ENCODE measurements around the gene LAMA2. TPM values are rescaled to one million over a fixed set of nuclear protein-coding genes. Genes with fewer than 3 reads are reported as not detected.

LAMA2 gene
- total and polyA plus RNA-seq, 2 donors (not counting 3 experiments of a cell fraction or from before 2014, with no cell fraction given), result 0.51 to 0.75 TPM

- no peak overlapping the region for H3K4me3 ChIP-seq (replicated peaks in 1 of 3; ENCODE audit: insufficient read depth in 1 of 3, low read depth in 1 of 3, low read length in 3 of 3)
- no peaks in the 10 kb centered on the region for H3K9me3 ChIP-seq (replicated peaks; ENCODE audit: control insufficient read depth, insufficient read depth, low read length)
- peaks cover 3 to 11% of the 10 kb centered on the region in 2 experiments for H3K27me3 ChIP-seq (ENCODE audit: control insufficient read depth in 2 of 2, insufficient read depth in 2 of 2, low read length in 2 of 2)
- H4K20me1 ChIP-seq (replicated peaks; ENCODE audit: control insufficient read depth, extremely low read depth, insufficient read depth, low read length), result no peaks in the 10 kb centered on the region
- H3K9ac ChIP-seq (replicated peaks; ENCODE audit: extremely low read depth, insufficient read depth, low read length), result no peak overlapping the region
- TF ChIP-seq POLR2A (IDR thresholded peaks at IDR 0.05; ENCODE audit: low read depth, low read length) (no peak), JUN (IDR thresholded peaks at IDR 0.05; ENCODE audit: borderline replicate concordance, insufficient read depth, insufficient read length, low read depth) (no peak)
- TF ChIP-seq, protein P1, sequence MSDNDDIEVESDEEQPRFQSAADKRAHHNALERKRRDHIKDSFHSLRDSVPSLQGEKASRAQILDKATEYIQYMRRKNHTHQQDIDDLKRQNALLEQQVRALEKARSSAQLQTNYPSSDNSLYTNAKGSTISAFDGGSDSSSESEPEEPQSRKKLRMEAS (IDR thresholded peaks at IDR 0.05; ENCODE audit: insufficient read depth, insufficient read length), result no peak
- ChIA-PET POLR2A (no interaction called here), CTCF (no interaction called here)
- FAIRE-seq, result no peak
- no peaks in the 10 kb centered on the region for H3K9me1 ChIP-seq (replicated peaks; ENCODE audit: control insufficient read depth, extremely low read depth, insufficient read depth, low read length)
- dilution Hi-C loops (cut with MboI; ENCODE audit: extremely low pct_ligation_motif_present, low sequenced_read_pairs) (no loop called here), intact Hi-C loops (cut with micrococcal nuclease) (no loop called here)
- H2AFZ ChIP-seq (ENCODE audit: low read depth, low read length), result no peak overlapping the region
- no peaks in the 10 kb centered on the region for H3K4me1 ChIP-seq (ENCODE audit: control insufficient read depth, extremely low read depth, insufficient read depth, low read length)
- no peaks in the 10 kb centered on the region for H3K36me3 ChIP-seq (ENCODE audit: control insufficient read depth in 2 of 2, extremely low read depth in 1 of 2, insufficient read depth in 2 of 2, low read length in 2 of 2)
- no peak for DNase-seq (ENCODE audit: low read depth, low spot score)
- no peak overlapping the region for H3K4me2 ChIP-seq (ENCODE audit: insufficient read depth, low read length)
- BruUV-seq (replicated peaks), result no TSS peak
- no peak overlapping the region for H3K27ac ChIP-seq (ENCODE audit: insufficient read depth, low read depth, low read length)
- H3K79me2 ChIP-seq (ENCODE audit: control insufficient read depth, insufficient read depth, low read length), result no peaks in the 10 kb centered on the region
Observed at GRCh38 chr6:129236001-129236517, 353.1 kb downstream of the LAMA2 start.

GRCh38 chr6:129238991-129239390 lies 356.1 kb downstream of the LAMA2 start:
- TF ChIP-seq, protein P1 (IDR thresholded peaks at IDR 0.05; ENCODE audit: insufficient read depth, insufficient read length), result no peak
- no peak for TF ChIP-seq JUN (IDR thresholded peaks at IDR 0.05; ENCODE audit: borderline replicate concordance, insufficient read depth, insufficient read length, low read depth)
- TF ChIP-seq POLR2A (IDR thresholded peaks at IDR 0.05; ENCODE audit: low read depth, low read length), result no peak
- TF ChIP-seq POLR2AphosphoS5 (IDR thresholded peaks at IDR 0.05; ENCODE audit: insufficient read depth, low read depth, low read length), result no peak
- no peak for TF ChIP-seq CTCF (IDR thresholded peaks at IDR 0.05; ENCODE audit: extremely low read depth in 1 of 2, insufficient read depth in 1 of 2, low read depth in 1 of 2, low read length in 2 of 2)
- no peak for TF ChIP-seq GATA2 (IDR thresholded peaks at IDR 0.05; ENCODE audit: insufficient read depth, insufficient read length, low read depth, low read length)
- TF ChIP-seq FOS (IDR thresholded peaks at IDR 0.05; ENCODE audit: borderline replicate concordance, insufficient read depth, low read length), result no peak
- no peak for TF ChIP-seq EZH2 (IDR thresholded peaks at IDR 0.05; ENCODE audit: borderline replicate concordance, low read depth, low read length, severe bottlenecking)
- TF ChIP-seq MYC (IDR thresholded peaks at IDR 0.05; ENCODE audit: low read depth, low read length), result no peak
- intact Hi-C loops (cut with micrococcal nuclease), result no loop called here
- no peak overlapping the region for H3K9ac ChIP-seq (replicated peaks; ENCODE audit: extremely low read depth, insufficient read depth, low read length)
- POLR2A ChIA-PET, result no interaction called here
- FAIRE-seq, result no peak
- dilution Hi-C loops (cut with MboI; ENCODE audit: extremely low pct_ligation_motif_present, low sequenced_read_pairs), result no loop called here
- no peaks in the 10 kb centered on the region for H3K9me1 ChIP-seq (replicated peaks; ENCODE audit: control insufficient read depth, extremely low read depth, insufficient read depth, low read length)
- H2AFZ ChIP-seq (ENCODE audit: low read depth, low read length), result no peak overlapping the region
- no peaks in the 10 kb centered on the region for H3K36me3 ChIP-seq (ENCODE audit: control insufficient read depth in 2 of 2, extremely low read depth in 1 of 2, insufficient read depth in 2 of 2, low read length in 2 of 2)
- no peaks in the 10 kb centered on the region for H3K79me2 ChIP-seq (ENCODE audit: control insufficient read depth, insufficient read depth, low read length)
- H3K27me3 ChIP-seq (ENCODE audit: control insufficient read depth in 2 of 2, insufficient read depth in 2 of 2, low read length in 2 of 2), result peaks cover 5 to 21% of the 10 kb centered on the region in 2 experiments
- no peaks in the 10 kb centered on the region for H3K9me3 ChIP-seq (replicated peaks; ENCODE audit: control insufficient read depth, insufficient read depth, low read length)
- no peaks in the 10 kb centered on the region for H4K20me1 ChIP-seq (replicated peaks; ENCODE audit: control insufficient read depth, extremely low read depth, insufficient read depth, low read length)
- H3K27ac ChIP-seq (ENCODE audit: insufficient read depth, low read depth, low read length), result no peak overlapping the region
- H3K4me3 ChIP-seq (replicated peaks in 1 of 3; ENCODE audit: insufficient read depth in 1 of 3, low read depth in 1 of 3, low read length in 3 of 3), result no peak overlapping the region
- no peaks in the 10 kb centered on the region for H3K4me1 ChIP-seq (ENCODE audit: control insufficient read depth, extremely low read depth, insufficient read depth, low read length)
- BruUV-seq (replicated peaks), result no TSS peak
- no peak for DNase-seq (ENCODE audit: low read depth, low spot score)
- H3K4me2 ChIP-seq (ENCODE audit: insufficient read depth, low read length), result no peak overlapping the region
- CTCF ChIA-PET, result interaction anchor here (1.1 to 1.5 kb wide), 2 partner anchors 13 to 132 kb away, joined by 3 to 9 read pairs; no protein-coding TSS in a partner anchor

All from endothelial cell of umbilical vein (primary cell).